Activated naive CD8-positive, alpha-beta T cell (primary cell): ENCODE data around the gene DAZAP2.

ENCODE experiments used
- H3K27ac Mint-ChIP-seq: one replicate; pipeline ENCODE4 v1.8.0; 2021; ENCODE audit warnings: mixed read lengths
- H3K27me3 Mint-ChIP-seq: one replicate; pipeline ENCODE4 v1.8.0; 2021; ENCODE audit warnings: mixed read lengths
- H3K36me3 Mint-ChIP-seq: one replicate; pipeline ENCODE4 v1.8.0; 2021; ENCODE audit warnings: mixed read lengths
- H3K4me1 Mint-ChIP-seq: one replicate; pipeline ENCODE4 v1.8.0; 2021; ENCODE audit warnings: low read depth, mixed read lengths
- H3K4me3 Mint-ChIP-seq: one replicate; pipeline ENCODE4 v1.8.0; 2021; ENCODE audit warnings: mild to moderate bottlenecking, mixed read lengths
- H3K9me3 Mint-ChIP-seq: one replicate; pipeline ENCODE4 v1.8.0; 2021; ENCODE audit warnings: low read depth, mixed read lengths

The DAZAP2 gene

GRCh38 chr12:51238510-51239334, at the start of gene DAZAP2:
DAZAP2 (plus strand) TSS chr12:51238826; CDS start chr12:51238908, 82 bp downstream.
- Mint-ChIP-seq H3K9me3 (no peaks in the 10 kb centered on the region), H3K36me3 (peaks cover 5% of the 10 kb centered on the region), H3K27me3 (no peaks in the 10 kb centered on the region), H3K4me1 (peaks cover 42% of the 10 kb centered on the region), H3K27ac (peak within 1 kb of the TSS; percentile 98), H3K4me3 (peak within 1 kb of the TSS; percentile 97)

- peaks cover 3% of the 10 kb centered on the region for H3K4me1 Mint-ChIP-seq
- peaks cover 4% of the 10 kb centered on the region for H3K36me3 Mint-ChIP-seq
- no peaks in the 10 kb centered on the region for H3K27me3 Mint-ChIP-seq
- no peak overlapping the region for H3K4me3 Mint-ChIP-seq
- no peak overlapping the region for H3K27ac Mint-ChIP-seq
- H3K9me3 Mint-ChIP-seq = no peaks in the 10 kb centered on the region
Measured at GRCh38 chr12:51189790-51190355, 48.8 kb upstream of the DAZAP2 start.

- H3K36me3 Mint-ChIP-seq = peaks cover 4% of the 10 kb centered on the region
- H3K4me3 Mint-ChIP-seq = no peak overlapping the region
- H3K4me1 Mint-ChIP-seq = peaks cover 2% of the 10 kb centered on the region
- no peaks in the 10 kb centered on the region for H3K9me3 Mint-ChIP-seq
- no peaks in the 10 kb centered on the region for H3K27me3 Mint-ChIP-seq
- no peak overlapping the region for H3K27ac Mint-ChIP-seq
Measured at GRCh38 chr12:51190820-51191219, 47.8 kb upstream of the DAZAP2 start.

GRCh38 chr12:51191516-51192283, 46.9 kb upstream of the DAZAP2 start:
- Mint-ChIP-seq H3K4me3 (no peak overlapping the region), H3K27ac (no peak overlapping the region), H3K27me3 (no peaks in the 10 kb centered on the region), H3K36me3 (peaks cover 4% of the 10 kb centered on the region), H3K4me1 (peaks cover 2% of the 10 kb centered on the region), H3K9me3 (no peaks in the 10 kb centered on the region)

GRCh38 chr12:51192284-51192671, 46.3 kb upstream of the DAZAP2 start:
- H3K9me3 Mint-ChIP-seq = no peaks in the 10 kb centered on the region
- H3K4me1 Mint-ChIP-seq = no peaks in the 10 kb centered on the region
- no peaks in the 10 kb centered on the region for H3K27me3 Mint-ChIP-seq
- peaks cover 4% of the 10 kb centered on the region for H3K36me3 Mint-ChIP-seq
- no peak overlapping the region for H3K4me3 Mint-ChIP-seq
- no peak overlapping the region for H3K27ac Mint-ChIP-seq

GRCh38 chr12:51195841-51196240, 42.8 kb upstream of the DAZAP2 start:
- Mint-ChIP-seq H3K4me3 (no peak overlapping the region), H3K4me1 (no peaks in the 10 kb centered on the region), H3K9me3 (no peaks in the 10 kb centered on the region), H3K27me3 (no peaks in the 10 kb centered on the region), H3K36me3 (peaks cover 2% of the 10 kb centered on the region), H3K27ac (no peak overlapping the region)

- H3K4me3 Mint-ChIP-seq = no peak overlapping the region
- no peaks in the 10 kb centered on the region for H3K36me3 Mint-ChIP-seq
- H3K27ac Mint-ChIP-seq = no peak overlapping the region
- no peaks in the 10 kb centered on the region for H3K27me3 Mint-ChIP-seq
- no peaks in the 10 kb centered on the region for H3K4me1 Mint-ChIP-seq
- no peaks in the 10 kb centered on the region for H3K9me3 Mint-ChIP-seq
Measured at GRCh38 chr12:51196547-51196946, 42.1 kb upstream of the DAZAP2 start.

GRCh38 chr12:51197736-51198567, 40.7 kb upstream of the DAZAP2 start:
- Mint-ChIP-seq H3K27me3 (no peaks in the 10 kb centered on the region), H3K4me3 (no peak overlapping the region), H3K4me1 (peaks cover 2% of the 10 kb centered on the region), H3K36me3 (no peaks in the 10 kb centered on the region), H3K9me3 (no peaks in the 10 kb centered on the region), H3K27ac (no peak overlapping the region)

- Mint-ChIP-seq H3K36me3 (no peaks in the 10 kb centered on the region), H3K9me3 (no peaks in the 10 kb centered on the region), H3K4me1 (peaks cover 6% of the 10 kb centered on the region), H3K4me3 (no peak overlapping the region), H3K27me3 (no peaks in the 10 kb centered on the region), H3K27ac (no peak overlapping the region)
Measured at GRCh38 chr12:51198568-51199365, 39.9 kb upstream of the DAZAP2 start.

GRCh38 chr12:51199366-51199945, 39.2 kb upstream of the DAZAP2 start:
- no peak overlapping the region for H3K4me3 Mint-ChIP-seq
- H3K27ac Mint-ChIP-seq = no peak overlapping the region
- no peaks in the 10 kb centered on the region for H3K9me3 Mint-ChIP-seq
- H3K27me3 Mint-ChIP-seq = no peaks in the 10 kb centered on the region
- peaks cover 7% of the 10 kb centered on the region for H3K4me1 Mint-ChIP-seq
- H3K36me3 Mint-ChIP-seq = no peaks in the 10 kb centered on the region

GRCh38 chr12:51200156-51200555, 38.5 kb upstream of the DAZAP2 start:
- Mint-ChIP-seq H3K4me1 (peaks cover 7% of the 10 kb centered on the region), H3K27me3 (no peaks in the 10 kb centered on the region), H3K36me3 (no peaks in the 10 kb centered on the region), H3K9me3 (no peaks in the 10 kb centered on the region), H3K27ac (no peak overlapping the region), H3K4me3 (no peak overlapping the region)

GRCh38 chr12:51200806-51201205, 37.8 kb upstream of the DAZAP2 start:
- Mint-ChIP-seq H3K27ac (peak overlapping the region; percentile 16), H3K4me3 (no peak overlapping the region), H3K9me3 (no peaks in the 10 kb centered on the region), H3K36me3 (no peaks in the 10 kb centered on the region), H3K27me3 (no peaks in the 10 kb centered on the region), H3K4me1 (peaks cover 7% of the 10 kb centered on the region)

GRCh38 chr12:51202718-51203117, 35.9 kb upstream of the DAZAP2 start:
- H3K27ac Mint-ChIP-seq = peak overlapping the region; percentile 5
- H3K36me3 Mint-ChIP-seq = no peaks in the 10 kb centered on the region
- H3K4me3 Mint-ChIP-seq = no peak overlapping the region
- no peaks in the 10 kb centered on the region for H3K9me3 Mint-ChIP-seq
- peaks cover 7% of the 10 kb centered on the region for H3K4me1 Mint-ChIP-seq
- no peaks in the 10 kb centered on the region for H3K27me3 Mint-ChIP-seq

- no peak overlapping the region for H3K4me3 Mint-ChIP-seq
- H3K36me3 Mint-ChIP-seq = peaks cover 2% of the 10 kb centered on the region
- no peaks in the 10 kb centered on the region for H3K27me3 Mint-ChIP-seq
- no peaks in the 10 kb centered on the region for H3K9me3 Mint-ChIP-seq
- no peak overlapping the region for H3K27ac Mint-ChIP-seq
- peaks cover 7% of the 10 kb centered on the region for H3K4me1 Mint-ChIP-seq
Measured at GRCh38 chr12:51205350-51205749, 33.3 kb upstream of the DAZAP2 start.
